MM.1S (cell line): ENCODE results near the gene METTL17.
A peak's percentile ranks its signal among the peaks of the same experiment; 100 is the strongest.

ENCODE experiments used
- DNase-seq: peaks from one replicate; pipeline ENCODE4 v3.0.0-alpha.2; 2015
- H2AFZ ChIP-seq: fragments of 300-600 bp; sonication (generic); 2 replicates; pipeline ENCODE4 v1.6.0; 2016; ENCODE audit warnings: antibody characterized with exemption, low read length
- H3F3A ChIP-seq: fragments of 300-600 bp; sonication (generic); 2 replicates; pipeline ENCODE4 v1.6.1; 2016; ENCODE audit warnings: mild to moderate bottlenecking, antibody characterized with exemption, low read length, moderate library complexity, mixed read lengths; ENCODE audit not compliant: insufficient read depth
- H3K27ac ChIP-seq: fragments of 300-600 bp; sonication (generic); 2 replicates; pipeline ENCODE4 v1.5.1; 2016; ENCODE audit warnings: mild to moderate bottlenecking, low read length
- H3K27me3 ChIP-seq: fragments of 300-600 bp; sonication (generic); replicated peaks from 2 replicates; pipeline ENCODE4 v1.6.0; 2016; ENCODE audit warnings: low read length; ENCODE audit not compliant: insufficient read depth
- H3K36me3 ChIP-seq: fragments of 300-600 bp; sonication (generic); replicated peaks from 2 replicates; pipeline ENCODE4 v1.6.1; 2016; ENCODE audit warnings: mild to moderate bottlenecking, low read length, mixed read lengths; ENCODE audit not compliant: insufficient read depth
- H3K4me1 ChIP-seq: fragments of 300-600 bp; sonication (generic); 2 replicates; pipeline ENCODE4 v1.6.1; 2016; ENCODE audit warnings: low read length, mixed read lengths
- H3K4me2 ChIP-seq: fragments of 300-600 bp; sonication (generic); 2 replicates; pipeline ENCODE4 v1.6.0; 2016; ENCODE audit warnings: low read depth, low read length
- H3K4me3 ChIP-seq: fragments of 300-600 bp; sonication (generic); 2 replicates; pipeline ENCODE4 v1.5.1; 2016; ENCODE audit warnings: low read length, mixed read lengths
- H3K79me2 ChIP-seq: fragments of 300-600 bp; sonication (generic); 2 replicates; pipeline ENCODE4 v1.6.1; 2016; ENCODE audit warnings: mixed run types, low read length, mixed read lengths
- H3K9ac ChIP-seq: fragments of 300-600 bp; sonication (generic); 2 replicates; pipeline ENCODE4 v1.6.1; 2016; ENCODE audit warnings: low read length, mixed read lengths
- H3K9me2 ChIP-seq: fragments of 300-600 bp; sonication (generic); replicated peaks from 2 replicates; pipeline ENCODE4 v1.6.1; 2016; ENCODE audit warnings: mild to moderate bottlenecking, low read length, mixed read lengths; ENCODE audit not compliant: insufficient read depth
- H3K9me3 ChIP-seq: fragments of 300-600 bp; sonication (generic); replicated peaks from 2 replicates; pipeline ENCODE4 v1.6.1; 2016; ENCODE audit warnings: mild to moderate bottlenecking, low read length, mixed read lengths; ENCODE audit not compliant: insufficient read depth
- H4K20me1 ChIP-seq: fragments of 300-600 bp; sonication (generic); 2 replicates; pipeline ENCODE4 v1.6.1; 2016; ENCODE audit warnings: mild to moderate bottlenecking, low read length, moderate library complexity, mixed read lengths; ENCODE audit not compliant: insufficient read depth
- CTCF ChIP-seq: fragments of 300-600 bp; sonication (generic); IDR thresholded peaks from 2 replicates; pipeline ENCODE4 v1.5.1; 2016; ENCODE audit warnings: antibody characterized with exemption, low read length, mixed read lengths
- EZH2 ChIP-seq: fragments of 300-600 bp; sonication (generic); optimal IDR thresholded peaks from 2 replicates; pipeline ENCODE3; 2017; ENCODE audit warnings: low read depth, mild to moderate bottlenecking, antibody characterized with exemption, low read length, mixed read lengths
- EZH2phosphoT487 ChIP-seq: fragments of 300-600 bp; sonication (generic); IDR thresholded peaks from 2 replicates; pipeline ENCODE4 v1.6.1; 2018; ENCODE audit warnings: antibody characterized with exemption, low read length

Gene METTL17

GRCh38 chr14:20970983-20971704, 18.6 kb upstream of the METTL17 start:
- H3K4me3 ChIP-seq: peak overlapping the region; percentile 68
- H4K20me1 ChIP-seq: no peaks in the 10 kb centered on the region
- H3K27me3 ChIP-seq: no peaks in the 10 kb centered on the region
- TF ChIP-seq EZH2phosphoT487: no peak
- TF ChIP-seq EZH2: no peak
- peak; percentile 80 for TF ChIP-seq CTCF
- no peaks in the 10 kb centered on the region for H3K9me3 ChIP-seq
- H3K9ac ChIP-seq: peak overlapping the region; percentile 44; the same call in 1 of the 2 replicates
- no peaks in the 10 kb centered on the region for H3K36me3 ChIP-seq
- H3K9me2 ChIP-seq: no peaks in the 10 kb centered on the region
- no peaks in the 10 kb centered on the region for H3F3A ChIP-seq
- H2AFZ ChIP-seq: peak overlapping the region; percentile 86
- H3K4me1 ChIP-seq: no peaks in the 10 kb centered on the region
- no peak overlapping the region for H3K27ac ChIP-seq
- no peaks in the 10 kb centered on the region for H3K79me2 ChIP-seq
- peak overlapping the region; percentile 73 for H3K4me2 ChIP-seq
- DNase-seq: peak; percentile 68

GRCh38 chr14:20971705-20972021, 18.1 kb upstream of the METTL17 start:
- DNase-seq: no peak
- H2AFZ ChIP-seq: peak overlapping the region; percentile 86
- H3K4me3 ChIP-seq: peak overlapping the region; percentile 68
- no peaks in the 10 kb centered on the region for H4K20me1 ChIP-seq
- H3K27me3 ChIP-seq: no peaks in the 10 kb centered on the region
- no peaks in the 10 kb centered on the region for H3K9me3 ChIP-seq
- H3K27ac ChIP-seq: no peak overlapping the region
- peak overlapping the region; percentile 73 for H3K4me2 ChIP-seq
- no peaks in the 10 kb centered on the region for H3F3A ChIP-seq
- TF ChIP-seq EZH2phosphoT487 (no peak), EZH2 (no peak)
- H3K4me1 ChIP-seq: no peaks in the 10 kb centered on the region
- no peaks in the 10 kb centered on the region for H3K79me2 ChIP-seq
- no peak overlapping the region; the same call in 1 of the 2 replicates for H3K9ac ChIP-seq
- H3K36me3 ChIP-seq: no peaks in the 10 kb centered on the region
- H3K9me2 ChIP-seq: no peaks in the 10 kb centered on the region

GRCh38 chr14:20973501-20973900, 16.3 kb upstream of the METTL17 start:
- Histone ChIP-seq H4K20me1 (no peaks in the 10 kb centered on the region), H3K9me3 (no peaks in the 10 kb centered on the region), H3K27me3 (no peaks in the 10 kb centered on the region), H3F3A (no peaks in the 10 kb centered on the region), H3K9ac (no peak overlapping the region), H3K27ac (no peak overlapping the region), H3K4me1 (no peaks in the 10 kb centered on the region), H3K4me3 (no peak overlapping the region), H3K79me2 (no peaks in the 10 kb centered on the region), H3K4me2 (no peak overlapping the region), H3K36me3 (no peaks in the 10 kb centered on the region), H3K9me2 (no peaks in the 10 kb centered on the region), H2AFZ (no peak overlapping the region)
- TF ChIP-seq EZH2 (no peak), CTCF (no peak), EZH2phosphoT487 (no peak)
- DNase-seq: no peak

- no peaks in the 10 kb centered on the region for H3K9me2 ChIP-seq
- H3K4me3 ChIP-seq: no peak overlapping the region
- no peak overlapping the region for H2AFZ ChIP-seq
- DNase-seq: no peak
- no peaks in the 10 kb centered on the region for H3F3A ChIP-seq
- H3K9me3 ChIP-seq: no peaks in the 10 kb centered on the region
- H3K4me1 ChIP-seq: no peaks in the 10 kb centered on the region
- TF ChIP-seq EZH2: no peak
- no peak for TF ChIP-seq CTCF
- TF ChIP-seq EZH2phosphoT487: no peak
- H3K27ac ChIP-seq: no peak overlapping the region
- H3K27me3 ChIP-seq: no peaks in the 10 kb centered on the region
- no peaks in the 10 kb centered on the region for H3K36me3 ChIP-seq
- H3K4me2 ChIP-seq: no peak overlapping the region
- H3K9ac ChIP-seq: no peak overlapping the region
- no peaks in the 10 kb centered on the region for H3K79me2 ChIP-seq
- H4K20me1 ChIP-seq: no peaks in the 10 kb centered on the region
These were observed 13.5 kb upstream of the METTL17 start for GRCh38 chr14:20976291-20976690.
